WTC11 (cell line): ENCODE measurements around the gene ZNF583. TPM values are rescaled to one million over a fixed set of nuclear protein-coding genes. Genes with fewer than 3 reads are reported as not detected.

Source experiments
- ARID4B ChIP-seq: sonication (generic); formaldehyde crosslinking; IDR thresholded peaks from 2 replicates; pipeline ENCODE4 v1.8.0; 2023; ENCODE audit warnings: missing genetic modification reagents, mild to moderate bottlenecking, borderline replicate concordance
- ATF1 ChIP-seq: sonication (generic); formaldehyde crosslinking; IDR thresholded peaks from 2 replicates; pipeline ENCODE4 v1.8.1; 2023; ENCODE audit warnings: mild to moderate bottlenecking, moderate library complexity, missing genetic modification reagents
- CREB1 ChIP-seq: sonication (generic); formaldehyde crosslinking; IDR thresholded peaks from 2 replicates; pipeline ENCODE4 v1.8.0; 2023; ENCODE audit warnings: mild to moderate bottlenecking, missing genetic modification reagents
- E2F5 ChIP-seq: sonication (generic); formaldehyde crosslinking; IDR thresholded peaks from 2 replicates; pipeline ENCODE4 v1.8.1; 2022; ENCODE audit warnings: mild to moderate bottlenecking, moderate library complexity, missing genetic modification reagents
- ETV6 ChIP-seq: sonication (generic); formaldehyde crosslinking; IDR thresholded peaks from 2 replicates; pipeline ENCODE4 v1.8.1; 2022; ENCODE audit warnings: mild to moderate bottlenecking, missing genetic modification reagents
- FOXK1 ChIP-seq: sonication (generic); formaldehyde crosslinking; IDR thresholded peaks from 2 replicates; pipeline ENCODE4 v1.8.0; 2022; ENCODE audit warnings: mild to moderate bottlenecking, moderate library complexity, missing genetic modification reagents
- FOXP4 ChIP-seq: sonication (generic); formaldehyde crosslinking; IDR thresholded peaks from 2 replicates; pipeline ENCODE4 v1.8.0; 2022; ENCODE audit warnings: mild to moderate bottlenecking, missing genetic modification reagents
- HMGA2 ChIP-seq: fragments of 250-450 bp; sonication (Bioruptor Pico); IDR thresholded peaks from 2 replicates; pipeline ENCODE4 v1.4.0; 2021; ENCODE audit warnings: mild to moderate bottlenecking, moderate library complexity
- IRF1 ChIP-seq: sonication (generic); formaldehyde crosslinking; IDR thresholded peaks from 2 replicates; pipeline ENCODE4 v1.8.0; 2023; ENCODE audit warnings: missing genetic modification reagents
- IRF2 ChIP-seq: sonication (generic); formaldehyde crosslinking; IDR thresholded peaks from 2 replicates; pipeline ENCODE4 v1.8.0; 2022; ENCODE audit warnings: low read depth, missing genetic modification reagents, borderline replicate concordance
- MLX ChIP-seq: sonication (generic); formaldehyde crosslinking; IDR thresholded peaks from 2 replicates; pipeline ENCODE4 v1.8.1; 2023; ENCODE audit warnings: mild to moderate bottlenecking, missing genetic modification reagents, moderate library complexity
- MYBL2 ChIP-seq: sonication (generic); formaldehyde crosslinking; IDR thresholded peaks from 2 replicates; pipeline ENCODE4 v1.8.1; 2023; ENCODE audit warnings: mild to moderate bottlenecking, moderate library complexity, missing genetic modification reagents
- NFE2L1 ChIP-seq: sonication (generic); formaldehyde crosslinking; IDR thresholded peaks from 2 replicates; pipeline ENCODE4 v1.8.1; 2023; ENCODE audit warnings: missing genetic modification reagents
- PREB ChIP-seq: sonication (generic); formaldehyde crosslinking; IDR thresholded peaks from 2 replicates; pipeline ENCODE4 v1.8.1; 2022; ENCODE audit warnings: mild to moderate bottlenecking, missing genetic modification reagents, moderate library complexity, borderline replicate concordance
- USF1 ChIP-seq: sonication (generic); formaldehyde crosslinking; IDR thresholded peaks from 2 replicates; pipeline ENCODE4 v1.8.0; 2022; ENCODE audit warnings: mild to moderate bottlenecking, missing genetic modification reagents
- USF2 ChIP-seq: sonication (generic); formaldehyde crosslinking; IDR thresholded peaks from 2 replicates; pipeline ENCODE4 v1.8.1; 2023; ENCODE audit warnings: mild to moderate bottlenecking, missing genetic modification reagents, moderate library complexity
- ZBTB43 ChIP-seq: sonication (generic); formaldehyde crosslinking; IDR thresholded peaks from 2 replicates; pipeline ENCODE4 v1.8.1; 2023; ENCODE audit warnings: mild to moderate bottlenecking, missing genetic modification reagents
- ZNF219 ChIP-seq: sonication (generic); formaldehyde crosslinking; IDR thresholded peaks from 2 replicates; pipeline ENCODE4 v1.8.0; 2023; ENCODE audit warnings: missing genetic modification reagents, mild to moderate bottlenecking, borderline replicate concordance
- ZNF532 ChIP-seq: fragments of 250-450 bp; sonication (Bioruptor Pico); IDR thresholded peaks from 2 replicates; pipeline ENCODE4 v1.9.0; 2021; ENCODE audit warnings: mild to moderate bottlenecking, borderline replicate concordance
- total RNA-seq: library from RNA; stranded (reverse); gene quantifications from 3 replicates; pipeline ENCODE4 v1.2.3, GENCODE V29; 2021

The ZNF583 gene
- total RNA-seq, 1 experiment from 2014 or later = 2.3 TPM

- no peak; the same call in 1 of the 2 replicates for TF ChIP-seq NFE2L1 (CRISPR knock-in tag)
- TF ChIP-seq MYBL2 (CRISPR knock-in tag) = no peak
- no peak for TF ChIP-seq IRF2 (CRISPR knock-in tag)
- TF ChIP-seq ZNF532 (CRISPR knock-in tag) = no peak
- TF ChIP-seq IRF1 (CRISPR knock-in tag) = 0 out of 2 replicates have a peak, but pooled peaks have one; percentile 47
- TF ChIP-seq ZNF219 (CRISPR knock-in tag) = no peak
- no peak for TF ChIP-seq CREB1
- no peak for TF ChIP-seq ATF1
- no peak for TF ChIP-seq MLX
- TF ChIP-seq ARID4B (CRISPR knock-in tag) = no peak
- TF ChIP-seq FOXK1 (CRISPR knock-in tag) = no peak
- no peak for TF ChIP-seq HMGA2 (CRISPR knock-in tag)
- no peak for TF ChIP-seq ETV6
- no peak for TF ChIP-seq FOXP4 (CRISPR knock-in tag)
- TF ChIP-seq USF2 (CRISPR knock-in tag) = no peak
- no peak for TF ChIP-seq PREB (CRISPR knock-in tag)
- TF ChIP-seq E2F5 (CRISPR knock-in tag) = peak; percentile 52; the same call in 1 of the 2 replicates
- TF ChIP-seq USF1 (CRISPR knock-in tag) = peak; percentile 15; the same call in 1 of the 2 replicates
- TF ChIP-seq ZBTB43 (CRISPR knock-in tag) = 0 out of 2 replicates have a peak, but pooled peaks have one; percentile 49
These were observed at the start of gene ZNF583 (continued) for GRCh38 chr19:56403764-56404704.
